Retinal pigment epithelial cell (primary cell): ENCODE results near the gene POLH.
"Not testable (repeated sequence)": the region's sequence is repeated elsewhere in the genome, so short reads cannot be mapped to it uniquely, and the experiment has no call there.

Experiments used
- DNase-seq: peaks from one replicate; pipeline ENCODE4 v3.0.0-alpha.2; 2010; ENCODE audit warnings: low read depth
- H3K4me3 ChIP-seq: 2 replicates; pipeline ENCODE4 v1.5.1; 2011; ENCODE audit warnings: mild to moderate bottlenecking, low read length, control low read depth, moderate library complexity
- TF ChIP-seq, protein P1 (sequence below): conservative IDR thresholded peaks from 2 replicates; pipeline ENCODE4 v1.5.1; 2011; ENCODE audit warnings: low read depth, low read length, control low read depth, inconsistent platforms

POLH gene

DNA sequence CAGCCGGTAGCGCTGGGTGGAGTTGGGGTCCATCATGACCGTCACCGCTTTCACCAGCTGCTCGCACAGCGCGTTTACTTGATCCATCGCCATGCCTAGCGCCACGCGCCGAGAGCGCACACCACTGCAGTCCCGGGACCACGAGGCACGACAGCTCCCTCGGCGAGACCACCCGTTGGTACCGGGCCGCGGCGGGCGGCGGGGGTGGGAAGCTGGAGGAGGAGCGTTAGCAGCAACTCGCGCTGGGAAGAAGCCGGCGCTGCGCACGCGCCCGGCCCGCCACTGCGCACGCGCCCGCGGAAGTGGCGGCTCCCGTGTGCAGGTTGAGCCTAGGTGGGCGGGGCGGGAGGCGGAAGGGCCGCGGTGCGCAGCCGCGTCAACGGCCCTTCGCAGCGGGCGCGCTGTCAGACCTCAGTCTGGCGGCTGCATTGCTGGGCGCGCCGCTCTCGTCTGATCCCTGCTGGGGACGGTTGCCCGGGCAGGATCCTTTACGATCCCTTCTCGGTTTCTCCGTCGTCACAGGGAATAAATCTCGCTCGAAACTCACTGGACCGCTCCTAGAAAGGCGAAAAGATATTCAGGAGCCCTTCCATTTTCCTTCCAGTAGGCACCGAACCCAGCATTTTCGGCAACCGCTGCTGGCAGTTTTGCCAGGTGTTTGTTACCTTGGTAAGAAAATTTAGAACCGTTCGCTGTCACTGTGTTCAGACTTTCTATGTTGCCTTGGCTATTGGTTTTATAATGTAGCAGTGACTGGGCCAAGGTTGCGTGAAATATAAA, at the start of gene POLH, which contains the start of gene XPO5:
POLH (plus strand) TSS at position 414 of the 780 bp plus-strand sequence. CDS start 6,135 bp downstream, outside the sequence.
XPO5 (minus strand) TSS at position 267 of the 780 bp plus-strand sequence; CDS start at position 93, 174 bp downstream.
- TF ChIP-seq, protein P1, sequence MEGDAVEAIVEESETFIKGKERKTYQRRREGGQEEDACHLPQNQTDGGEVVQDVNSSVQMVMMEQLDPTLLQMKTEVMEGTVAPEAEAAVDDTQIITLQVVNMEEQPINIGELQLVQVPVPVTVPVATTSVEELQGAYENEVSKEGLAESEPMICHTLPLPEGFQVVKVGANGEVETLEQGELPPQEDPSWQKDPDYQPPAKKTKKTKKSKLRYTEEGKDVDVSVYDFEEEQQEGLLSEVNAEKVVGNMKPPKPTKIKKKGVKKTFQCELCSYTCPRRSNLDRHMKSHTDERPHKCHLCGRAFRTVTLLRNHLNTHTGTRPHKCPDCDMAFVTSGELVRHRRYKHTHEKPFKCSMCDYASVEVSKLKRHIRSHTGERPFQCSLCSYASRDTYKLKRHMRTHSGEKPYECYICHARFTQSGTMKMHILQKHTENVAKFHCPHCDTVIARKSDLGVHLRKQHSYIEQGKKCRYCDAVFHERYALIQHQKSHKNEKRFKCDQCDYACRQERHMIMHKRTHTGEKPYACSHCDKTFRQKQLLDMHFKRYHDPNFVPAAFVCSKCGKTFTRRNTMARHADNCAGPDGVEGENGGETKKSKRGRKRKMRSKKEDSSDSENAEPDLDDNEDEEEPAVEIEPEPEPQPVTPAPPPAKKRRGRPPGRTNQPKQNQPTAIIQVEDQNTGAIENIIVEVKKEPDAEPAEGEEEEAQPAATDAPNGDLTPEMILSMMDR: peak; percentile 16
- DNase-seq: peak; percentile 61
- peak within 1 kb of the TSS; percentile 96 for H3K4me3 ChIP-seq

DNA sequence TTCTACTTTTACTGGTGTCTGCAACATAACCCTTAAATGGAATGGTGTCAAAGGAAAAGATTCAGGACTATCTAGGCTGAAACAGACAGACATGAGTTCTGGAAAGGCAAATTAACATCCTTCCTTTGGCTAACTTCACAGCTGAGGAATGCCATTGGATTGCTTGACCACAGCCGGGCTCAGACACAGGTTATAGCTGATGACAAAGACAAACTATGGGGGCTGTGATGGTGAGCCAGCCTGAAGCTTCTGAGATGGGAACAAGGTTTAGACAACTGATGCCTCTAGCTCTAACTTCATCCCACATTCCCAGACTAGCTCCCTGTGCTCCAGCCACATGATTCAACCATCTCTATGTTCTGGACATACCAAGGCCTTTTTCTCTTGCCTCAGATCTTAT, 43.8 kb upstream of the POLH start:
- H3K4me3 ChIP-seq: no peak overlapping the region
- TF ChIP-seq, protein P1: no peak
- DNase-seq: no peak

DNA sequence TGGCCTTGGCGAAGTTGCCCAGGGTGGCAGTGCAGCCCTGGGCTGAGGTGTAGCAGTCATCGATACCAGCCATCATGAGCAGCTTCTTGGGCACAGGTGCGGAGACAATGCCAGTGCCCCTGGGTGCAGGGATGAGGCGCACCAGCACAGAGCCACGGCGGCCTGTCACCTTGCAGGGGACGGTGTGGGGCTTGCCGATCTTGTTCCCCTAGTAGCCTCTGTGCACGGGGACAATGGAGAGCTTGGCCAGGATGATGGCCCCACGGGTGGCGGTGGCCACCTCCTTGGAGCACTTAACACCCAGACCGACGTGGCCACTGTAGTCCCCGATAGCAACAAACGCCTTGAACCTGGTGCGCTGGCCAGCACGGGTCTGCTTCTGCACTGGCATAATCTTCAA, 37.0 kb upstream of the POLH start:
- not testable (repeated sequence) for DNase-seq, H3K4me3 ChIP-seq

DNA sequence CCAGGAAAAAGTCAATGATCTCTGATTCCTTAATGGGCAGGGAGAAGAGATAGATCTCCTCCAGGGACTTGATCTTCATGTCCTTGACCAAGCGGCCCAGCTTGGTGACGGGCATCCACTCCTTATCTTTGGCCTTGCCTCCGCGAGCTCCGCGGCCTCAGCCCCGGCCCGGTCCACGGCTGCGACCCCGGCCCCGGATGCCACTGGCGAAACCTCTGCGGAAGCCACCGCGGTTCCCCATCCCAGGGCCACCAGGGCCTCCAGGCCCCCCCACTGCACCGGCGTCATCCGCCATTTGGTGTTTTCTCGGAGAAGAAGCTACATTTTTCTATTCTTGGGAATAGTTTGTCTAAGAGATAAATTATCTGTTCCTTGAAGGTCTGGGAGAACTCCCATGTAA, 36.6 kb upstream of the POLH start:
- not testable (repeated sequence) for DNase-seq, H3K4me3 ChIP-seq

DNA sequence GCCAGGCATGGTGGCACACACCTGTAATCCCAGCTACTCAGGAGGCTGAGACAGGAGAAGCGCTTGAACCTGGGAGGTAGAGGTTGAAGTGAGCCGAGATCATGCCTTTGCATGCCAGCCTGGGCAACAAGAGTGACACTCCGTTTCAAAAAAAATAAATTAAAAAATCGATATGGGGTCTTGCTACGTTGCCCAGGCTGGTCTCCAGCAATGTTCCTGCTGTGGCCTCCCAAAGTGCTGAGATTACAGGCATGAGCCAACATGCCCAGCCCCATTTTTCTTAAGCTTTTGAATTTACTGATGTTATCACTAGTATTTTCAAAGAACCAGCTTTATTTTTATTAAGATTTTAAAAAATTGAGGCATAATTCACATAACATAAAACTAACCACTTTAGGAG, 35.5 kb upstream of the POLH start:
- DNase-seq: no peak
- H3K4me3 ChIP-seq: no peak overlapping the region
- TF ChIP-seq, protein P1: no peak

DNA sequence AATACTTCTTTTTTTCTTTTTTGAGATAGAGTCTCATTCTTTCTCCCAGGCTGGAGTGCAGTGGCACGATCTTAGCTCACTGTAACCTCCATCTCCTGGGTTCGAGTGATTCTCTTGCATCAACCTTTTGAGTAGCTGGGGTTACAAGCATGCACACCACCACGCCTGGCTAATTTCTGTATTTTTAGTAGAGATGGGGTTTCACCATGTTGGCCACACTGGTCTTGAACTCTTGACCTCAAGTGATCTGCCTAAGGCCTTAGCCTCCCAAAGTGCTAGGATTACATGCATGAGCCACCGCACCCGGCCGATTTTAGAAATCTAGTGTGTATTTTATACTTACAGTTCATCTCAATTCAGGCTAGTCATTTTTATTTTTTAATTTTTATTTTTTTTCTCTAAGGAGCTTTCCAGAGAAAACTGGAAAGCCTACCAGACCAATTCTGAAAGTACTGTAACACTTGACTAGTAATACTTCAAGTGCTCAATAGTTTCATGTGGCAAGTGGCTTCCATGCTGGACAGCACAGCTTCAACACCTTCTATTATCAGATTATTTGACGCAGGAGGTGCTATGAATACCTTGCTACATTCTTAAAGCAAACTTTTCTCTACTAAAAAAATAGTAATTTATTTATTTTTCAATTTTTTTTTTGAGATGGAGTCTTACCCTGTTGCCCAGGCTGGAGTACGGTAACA, 34.1 kb upstream of the POLH start:
- DNase-seq: no peak
- TF ChIP-seq, protein P1: no peak

DNA sequence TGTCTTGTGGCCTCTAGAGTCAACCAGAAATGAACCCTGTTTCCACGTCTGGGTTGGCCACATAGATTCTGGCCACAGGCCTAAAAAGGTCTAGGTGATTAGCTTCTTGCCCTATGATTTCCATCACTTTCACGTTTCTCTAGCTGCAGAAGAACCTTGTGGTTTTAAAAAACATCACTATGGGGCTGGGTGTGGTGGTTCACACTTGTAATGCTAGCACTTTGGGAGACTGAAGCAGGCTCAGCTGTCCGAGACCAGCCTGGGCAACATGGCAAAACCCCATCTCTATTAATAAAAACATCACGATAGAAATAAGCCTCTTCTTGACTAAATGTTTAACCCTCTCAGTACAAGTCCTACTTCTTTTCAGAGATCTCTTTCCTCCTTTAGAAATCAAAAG, 31.5 kb upstream of the POLH start:
- DNase-seq: no peak

More for the DNA sequence above, 34.1 kb upstream of the POLH start:
- H3K4me3 ChIP-seq: no peak overlapping the region

GRCh38 chr6:43547222-43547621, 28.8 kb upstream of the POLH start:
- TF ChIP-seq, protein P1: no peak
- DNase-seq: no peak
- no peak overlapping the region for H3K4me3 ChIP-seq

More for the DNA sequence above, 31.5 kb upstream of the POLH start:
- TF ChIP-seq, protein P1: no peak
- no peak overlapping the region for H3K4me3 ChIP-seq

DNA sequence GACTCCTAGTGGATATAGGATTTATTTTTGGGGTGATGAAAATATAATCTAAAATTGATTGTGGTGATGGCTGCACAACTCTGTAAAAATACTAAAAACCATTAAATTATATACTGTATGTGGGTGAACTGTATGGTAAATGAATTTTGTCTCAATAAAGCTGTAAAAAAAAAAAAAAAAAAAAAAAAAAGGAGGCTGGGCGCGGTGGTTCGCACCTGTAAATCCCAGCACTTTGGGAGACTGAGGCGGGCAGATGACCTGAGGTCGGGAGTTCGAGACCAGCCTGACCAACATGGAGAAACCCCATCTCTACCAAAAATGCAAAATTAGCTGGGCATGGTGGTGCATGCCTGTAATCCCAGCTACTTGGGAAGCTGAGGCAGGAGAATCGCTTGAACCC, 18.4 kb upstream of the POLH start:
- DNase-seq, H3K4me3 ChIP-seq: not testable (repeated sequence)
